H9 (cell line): Measurements from ENCODE around the gene IL1A. TPM values are rescaled to one million over a fixed set of nuclear protein-coding genes. Genes with fewer than 3 reads are reported as not detected.

Source experiments
- DNase-seq: peaks from one replicate; pipeline ENCODE4 v3.0.0-alpha.2; 2017
- H2AFZ ChIP-seq: one replicate; pipeline ENCODE4 v1.6.1; 2013; ENCODE audit warnings: mild to moderate bottlenecking, low read length, control low read depth, moderate library complexity
- H2AK5ac ChIP-seq: 2 replicates; pipeline ENCODE4 v1.6.1; 2013; ENCODE audit warnings: low read length, control low read depth, mixed read lengths; ENCODE audit not compliant: insufficient read length
- H2BK120ac ChIP-seq: one replicate; pipeline ENCODE4 v1.6.1; 2013; ENCODE audit warnings: low read depth, mild to moderate bottlenecking, low read length, control low read depth, inconsistent platforms; ENCODE audit not compliant: poor library complexity, severe bottlenecking
- H2BK12ac ChIP-seq: 2 replicates; pipeline ENCODE4 v1.6.1; 2013; ENCODE audit warnings: low read length, control low read depth, mixed read lengths, low read depth; ENCODE audit not compliant: insufficient read length
- H2BK15ac ChIP-seq: 2 replicates; pipeline ENCODE4 v1.6.1; 2013; ENCODE audit warnings: low read depth, low read length, control low read depth
- H2BK20ac ChIP-seq: one replicate; pipeline ENCODE4 v1.6.1; 2013; ENCODE audit warnings: low read depth, mild to moderate bottlenecking, low read length, control low read depth, inconsistent platforms; ENCODE audit not compliant: poor library complexity, severe bottlenecking
- H2BK5ac ChIP-seq: 2 replicates; pipeline ENCODE4 v1.6.1; 2013; ENCODE audit warnings: low read length, control low read depth, mixed read lengths; ENCODE audit not compliant: insufficient read length
- H3K14ac ChIP-seq: 2 replicates; pipeline ENCODE4 v1.6.1; 2013; ENCODE audit warnings: low read length, control low read depth; ENCODE audit not compliant: insufficient read depth
- H3K18ac ChIP-seq: 2 replicates; pipeline ENCODE4 v1.6.1; 2013; ENCODE audit warnings: low read depth, mild to moderate bottlenecking, mixed read lengths, low read length, control low read depth; ENCODE audit not compliant: insufficient read length
- H3K23ac ChIP-seq: 2 replicates; pipeline ENCODE4 v1.6.1; 2013; ENCODE audit warnings: low read length, control low read depth, mixed read lengths, low read depth; ENCODE audit not compliant: insufficient read length
- H3K23me2 ChIP-seq: 2 replicates; pipeline ENCODE4 v1.6.1; 2013; ENCODE audit warnings: low read depth, mild to moderate bottlenecking, mixed read lengths, low read length, control low read depth; ENCODE audit not compliant: insufficient read length, poor library complexity, severe bottlenecking
- H3K27ac ChIP-seq: 2 replicates; pipeline ENCODE4 v1.5.1; 2013; ENCODE audit warnings: low read length, control low read depth, mixed read lengths, low read depth; ENCODE audit not compliant: insufficient read length
- H3K27me3 ChIP-seq: 2 replicates; pipeline ENCODE4 v1.6.1; 2013; ENCODE audit warnings: low read length, control low read depth, inconsistent platforms; ENCODE audit not compliant: insufficient read depth
- H3K4ac ChIP-seq: 2 replicates; pipeline ENCODE4 v1.6.1; 2013; ENCODE audit warnings: low read depth, mild to moderate bottlenecking, control low read depth, inconsistent platforms, low read length, moderate library complexity
- H3K4me1 ChIP-seq: 2 replicates; pipeline ENCODE4 v1.6.1; 2013; ENCODE audit warnings: low read length, control low read depth, inconsistent platforms; ENCODE audit not compliant: insufficient read depth
- H3K4me2 ChIP-seq: 2 replicates; pipeline ENCODE4 v1.6.1; 2013; ENCODE audit warnings: low read length, control low read depth, mixed read lengths; ENCODE audit not compliant: insufficient read length, insufficient read depth
- H3K56ac ChIP-seq: 2 replicates; pipeline ENCODE4 v1.6.1; 2013; ENCODE audit warnings: low read depth, mild to moderate bottlenecking, mixed read lengths, low read length, control low read depth; ENCODE audit not compliant: insufficient read length
- H3K79me1 ChIP-seq: 2 replicates; pipeline ENCODE4 v1.6.1; 2013; ENCODE audit warnings: low read depth, mild to moderate bottlenecking, moderate library complexity, low read length, control low read depth, inconsistent platforms; ENCODE audit not compliant: insufficient read depth, poor library complexity, severe bottlenecking
- H3K79me2 ChIP-seq: 2 replicates; pipeline ENCODE4 v1.6.1; 2013; ENCODE audit warnings: low read length, control low read depth, inconsistent platforms; ENCODE audit not compliant: insufficient read depth
- H3K9ac ChIP-seq: 2 replicates; pipeline ENCODE4 v1.6.1; 2013; ENCODE audit warnings: low read length, control low read depth, mixed read lengths; ENCODE audit not compliant: insufficient read length; ENCODE audit errors: extremely low read depth
- H3K9me3 ChIP-seq: one replicate; pipeline ENCODE4 v1.6.1; 2013; ENCODE audit warnings: low read depth, low read length, inconsistent platforms; ENCODE audit not compliant: control insufficient read depth
- H3T11ph ChIP-seq: one replicate; pipeline ENCODE4 v1.6.1; 2013; ENCODE audit warnings: mild to moderate bottlenecking, low read length, control low read depth, inconsistent platforms
- H4K20me1 ChIP-seq: one replicate; pipeline ENCODE4 v1.6.1; 2013; ENCODE audit not compliant: control insufficient read depth, insufficient read length, insufficient read depth
- H4K5ac ChIP-seq: 2 replicates; pipeline ENCODE4 v1.6.1; 2013; ENCODE audit warnings: low read depth, mild to moderate bottlenecking, mixed read lengths, low read length, control low read depth; ENCODE audit not compliant: insufficient read length
- H4K8ac ChIP-seq: replicated peaks from 2 replicates; pipeline ENCODE4 v1.6.1; 2013; ENCODE audit warnings: low read length, control low read depth, mixed read lengths, low read depth; ENCODE audit not compliant: insufficient read length
- H4K91ac ChIP-seq: 2 replicates; pipeline ENCODE4 v1.6.1; 2013; ENCODE audit warnings: low read depth, mild to moderate bottlenecking, moderate library complexity, mixed read lengths, low read length, control low read depth; ENCODE audit not compliant: insufficient read length
- H3K27ac Mint-ChIP-seq, 3 experiments: 2 replicates in 2 of 3; 3 replicates in 1 of 3; pipeline ENCODE4 v1.8.0; 2020 to 2021; ENCODE audit warnings: mixed read lengths in 3 of 3, mild to moderate bottlenecking in 1 of 3, moderate library complexity in 1 of 3
- H3K27me3 Mint-ChIP-seq: 2 replicates; pipeline ENCODE4 v1.8.0; 2021; ENCODE audit warnings: low read depth, mild to moderate bottlenecking, moderate library complexity, mixed read lengths
- H3K36me3 Mint-ChIP-seq, 3 experiments: 2 replicates in 2 of 3; 3 replicates in 1 of 3; pipeline ENCODE4 v1.8.0; 2020 to 2021; ENCODE audit warnings: low read depth in 3 of 3, mixed read lengths in 3 of 3; ENCODE audit not compliant: insufficient read depth in 1 of 3
- H3K4me1 Mint-ChIP-seq, 2 experiments: 2 replicates each; pipeline ENCODE4 v1.8.0; 2020; ENCODE audit warnings: mixed read lengths in 2 of 2
- H3K4me3 Mint-ChIP-seq, 2 experiments: 2 replicates in 1 of 2; 3 replicates in 1 of 2; pipeline ENCODE4 v1.8.0; 2020 to 2021; ENCODE audit warnings: mild to moderate bottlenecking in 2 of 2, mixed read lengths in 2 of 2, moderate library complexity in 1 of 2
- H3K9me3 Mint-ChIP-seq, 2 experiments: 2 replicates in 1 of 2; 3 replicates in 1 of 2; pipeline ENCODE4 v1.8.0; 2020; ENCODE audit warnings: mild to moderate bottlenecking in 2 of 2, mixed read lengths in 2 of 2, moderate library complexity in 1 of 2
- WGBS: extraction: QIAGEN DNeasy Blood & Tissue Kit; methylation state at CpG from one replicate; pipeline ENCODE4 v1.1.7; 2013; ENCODE audit warnings: missing lambda C conversion rate, low lambda C conversion rate, mixed read lengths; ENCODE audit not compliant: insufficient read length; ENCODE audit errors: extremely low coverage; 5-methylcytosine and 5-hydroxymethylcytosine counted together
- total RNA-seq: library from RNA; stranded (reverse); gene quantifications from 2 replicates; pipeline ENCODE4 v1.2.1, GENCODE V29; 2021
- TF ChIP-seq, protein P1 (sequence below): fragments of 200-600 bp; sonication (generic); conservative IDR thresholded peaks from 3 replicates; pipeline ENCODE4 v1.8.0; 2021; ENCODE audit warnings: antibody characterized with exemption, mild to moderate bottlenecking

Gene IL1A
- total RNA-seq, 1 experiment from 2014 or later: 0.35 TPM

DNA sequence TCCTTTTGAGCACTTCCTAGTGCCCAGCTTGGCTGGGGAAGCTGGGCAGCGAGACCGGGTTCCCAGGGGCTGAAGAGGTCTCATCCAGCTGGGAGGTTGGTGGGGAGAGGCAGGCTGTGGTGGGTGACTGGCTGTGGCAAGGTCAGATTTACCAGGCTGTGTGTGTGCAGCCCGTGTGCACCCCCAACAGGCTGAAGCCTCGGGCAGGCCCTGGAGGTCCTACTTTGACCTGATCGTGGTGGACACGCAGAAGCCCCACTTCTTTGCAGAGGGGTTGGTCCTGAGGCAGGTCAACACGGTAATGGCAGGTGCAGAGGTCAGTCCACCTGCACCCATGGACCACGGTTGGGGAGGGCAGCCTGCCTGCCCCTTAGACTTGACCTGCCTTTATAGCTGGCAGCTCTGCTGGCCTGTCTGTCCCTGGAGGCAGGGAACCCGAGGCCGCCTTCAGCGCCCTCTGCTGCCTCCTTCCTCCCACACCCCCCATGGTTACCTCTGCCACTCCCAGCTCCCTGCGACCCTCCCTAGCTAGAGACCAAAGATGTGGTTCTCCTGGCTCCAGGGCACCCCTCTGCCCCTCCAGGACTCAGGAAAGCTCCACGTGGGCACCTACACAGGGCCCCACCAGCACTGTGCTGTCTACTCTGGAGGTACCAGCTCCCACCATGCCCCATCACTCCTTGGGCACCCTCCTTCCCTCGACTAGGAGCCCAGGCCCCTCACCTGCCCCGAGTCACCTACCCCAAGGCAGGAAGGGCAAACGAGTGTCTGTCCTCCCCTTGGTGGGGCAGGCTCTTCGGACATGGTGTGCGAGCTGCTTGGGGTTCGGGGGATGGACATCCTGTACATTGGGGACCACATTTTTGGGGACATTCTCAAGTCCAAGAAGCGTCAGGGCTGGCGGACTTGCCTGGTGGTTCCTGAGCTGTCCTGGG is 59.4 kb downstream of the IL1A start:
- no peak overlapping the region for H2AFZ ChIP-seq
- no peaks in the 10 kb centered on the region for H3K27me3 Mint-ChIP-seq
- H3K27me3 ChIP-seq: no peaks in the 10 kb centered on the region
- no peak overlapping the region for H3K14ac ChIP-seq
- H3T11ph ChIP-seq: no peak overlapping the region
- H3K9me3 Mint-ChIP-seq: no peaks in the 10 kb centered on the region
- H3K4me1 Mint-ChIP-seq: peaks cover 6 to 10% of the 10 kb centered on the region in 2 experiments; a peak in 2 of 4 replicates
- no peak overlapping the region for H3K4ac ChIP-seq
- no peak overlapping the region for H3K27ac ChIP-seq
- H2BK120ac ChIP-seq: no peak overlapping the region
- no peak overlapping the region for H4K91ac ChIP-seq
- no peak overlapping the region for H2BK5ac ChIP-seq
- no CpG with 5 or more reads among the region's 21 CpGs for WGBS
- H3K4me3 Mint-ChIP-seq: no peak overlapping the region
- H3K4me1 ChIP-seq: no peaks in the 10 kb centered on the region
- H3K18ac ChIP-seq: no peak overlapping the region
- H3K79me1 ChIP-seq: no peaks in the 10 kb centered on the region
- H2AK5ac ChIP-seq: no peak overlapping the region
- no peak overlapping the region for H4K5ac ChIP-seq
- H3K9ac ChIP-seq: no peak overlapping the region
- H4K20me1 ChIP-seq: no peaks in the 10 kb centered on the region
- no peak overlapping the region for H4K8ac ChIP-seq
- H2BK15ac ChIP-seq: no peak overlapping the region
- H3K23me2 ChIP-seq: no peaks in the 10 kb centered on the region
- H3K4me2 ChIP-seq: no peak overlapping the region
- no peak overlapping the region for H3K27ac Mint-ChIP-seq
- no peaks in the 10 kb centered on the region for H3K79me2 ChIP-seq
- no peaks in the 10 kb centered on the region for H3K9me3 ChIP-seq
- H2BK20ac ChIP-seq: no peak overlapping the region
- no peak overlapping the region for H2BK12ac ChIP-seq
- H3K56ac ChIP-seq: no peak overlapping the region
- no peak overlapping the region for H3K23ac ChIP-seq
- DNase-seq: peak; percentile 65
- TF ChIP-seq, protein P1, sequence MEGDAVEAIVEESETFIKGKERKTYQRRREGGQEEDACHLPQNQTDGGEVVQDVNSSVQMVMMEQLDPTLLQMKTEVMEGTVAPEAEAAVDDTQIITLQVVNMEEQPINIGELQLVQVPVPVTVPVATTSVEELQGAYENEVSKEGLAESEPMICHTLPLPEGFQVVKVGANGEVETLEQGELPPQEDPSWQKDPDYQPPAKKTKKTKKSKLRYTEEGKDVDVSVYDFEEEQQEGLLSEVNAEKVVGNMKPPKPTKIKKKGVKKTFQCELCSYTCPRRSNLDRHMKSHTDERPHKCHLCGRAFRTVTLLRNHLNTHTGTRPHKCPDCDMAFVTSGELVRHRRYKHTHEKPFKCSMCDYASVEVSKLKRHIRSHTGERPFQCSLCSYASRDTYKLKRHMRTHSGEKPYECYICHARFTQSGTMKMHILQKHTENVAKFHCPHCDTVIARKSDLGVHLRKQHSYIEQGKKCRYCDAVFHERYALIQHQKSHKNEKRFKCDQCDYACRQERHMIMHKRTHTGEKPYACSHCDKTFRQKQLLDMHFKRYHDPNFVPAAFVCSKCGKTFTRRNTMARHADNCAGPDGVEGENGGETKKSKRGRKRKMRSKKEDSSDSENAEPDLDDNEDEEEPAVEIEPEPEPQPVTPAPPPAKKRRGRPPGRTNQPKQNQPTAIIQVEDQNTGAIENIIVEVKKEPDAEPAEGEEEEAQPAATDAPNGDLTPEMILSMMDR: peak; percentile 54
- H3K36me3 Mint-ChIP-seq: no peaks in the 10 kb centered on the region; a peak in 1 of 7 replicates
